ENCODE data around the gene MCC.

GRCh38 chr5:113295111-113295539 lies 193.1 kb downstream of the MCC start:
- TF ChIP-seq CTCF (IDR thresholded peaks at IDR 0.05; ENCODE audit: insufficient read depth, low read depth, low read length) (no peak), EZH2 (IDR thresholded peaks at IDR 0.05; ENCODE audit: insufficient read depth, low read length) (no peak)
